Activated T-cell treated with anti-CD3 and anti-CD28 coated beads, Interleukin-2, amount 50 U/mL, for 24 hours (primary cell): ENCODE measurements around the gene MEI1.
"Not testable (repeated sequence)": the region's sequence is repeated elsewhere in the genome, so short reads cannot be mapped to it uniquely, and the experiment has no call there.

Experiments
- DNase-seq: peaks from one replicate; pipeline ENCODE4 v3.0.0-alpha.2; 2020
- H3K27ac Mint-ChIP-seq: 2 replicates; pipeline ENCODE4 v1.8.0; 2020; ENCODE audit warnings: mild to moderate bottlenecking, mixed read lengths
- H3K27me3 Mint-ChIP-seq: 2 replicates; pipeline ENCODE4 v1.8.0; 2020; ENCODE audit warnings: mixed read lengths
- H3K36me3 Mint-ChIP-seq: 2 replicates; pipeline ENCODE4 v1.8.0; 2020; ENCODE audit warnings: low read depth, mixed read lengths
- H3K4me1 Mint-ChIP-seq: 2 replicates; pipeline ENCODE4 v1.8.0; 2020; ENCODE audit warnings: low read depth, mixed read lengths
- H3K4me3 Mint-ChIP-seq: 2 replicates; pipeline ENCODE4 v1.8.0; 2020; ENCODE audit warnings: mild to moderate bottlenecking, moderate library complexity, mixed read lengths
- H3K9me3 Mint-ChIP-seq: 2 replicates; pipeline ENCODE4 v1.8.0; 2020; ENCODE audit warnings: mixed read lengths

MEI1 gene

GRCh38 chr22:41668971-41669911 is 30.1 kb upstream of the MEI1 start:
- peaks cover 73% of the 10 kb centered on the region for H3K36me3 Mint-ChIP-seq
- DNase-seq: no peak
- peak overlapping the region; percentile 27 for H3K27ac Mint-ChIP-seq
- H3K4me1 Mint-ChIP-seq: peaks cover 24% of the 10 kb centered on the region
- H3K27me3 Mint-ChIP-seq: no peaks in the 10 kb centered on the region
- no peaks in the 10 kb centered on the region for H3K9me3 Mint-ChIP-seq
- H3K4me3 Mint-ChIP-seq: no peak overlapping the region

- not testable (repeated sequence) for DNase-seq, H3K4me3 Mint-ChIP-seq, H3K9me3 Mint-ChIP-seq, H3K27me3 Mint-ChIP-seq
- peaks cover 22% of the 10 kb centered on the region for H3K4me1 Mint-ChIP-seq
- H3K36me3 Mint-ChIP-seq: peaks cover 77% of the 10 kb centered on the region
- H3K27ac Mint-ChIP-seq: peak overlapping the region; percentile 29
Observed at GRCh38 chr22:41672096-41672495, 27.2 kb upstream of the MEI1 start.

- DNase-seq: no peak
- no peak overlapping the region for H3K27ac Mint-ChIP-seq
- no peaks in the 10 kb centered on the region for H3K9me3 Mint-ChIP-seq
- no peak overlapping the region for H3K4me3 Mint-ChIP-seq
- peaks cover 20% of the 10 kb centered on the region for H3K4me1 Mint-ChIP-seq
- no peaks in the 10 kb centered on the region for H3K27me3 Mint-ChIP-seq
- peaks cover 76% of the 10 kb centered on the region for H3K36me3 Mint-ChIP-seq
Observed at GRCh38 chr22:41672780-41673509, 26.4 kb upstream of the MEI1 start.

GRCh38 chr22:41674846-41675340 is 24.4 kb upstream of the MEI1 start:
- Mint-ChIP-seq H3K27ac (peak overlapping the region; percentile 82), H3K4me1 (peaks cover 23% of the 10 kb centered on the region), H3K4me3 (no peak overlapping the region), H3K36me3 (peaks cover 85% of the 10 kb centered on the region), H3K9me3 (no peaks in the 10 kb centered on the region), H3K27me3 (no peaks in the 10 kb centered on the region)
- DNase-seq: no peak

- H3K9me3 Mint-ChIP-seq: no peaks in the 10 kb centered on the region
Observed at GRCh38 chr22:41676134-41676533, 23.2 kb upstream of the MEI1 start.

GRCh38 chr22:41681616-41682015 is 17.7 kb upstream of the MEI1 start:
- DNase-seq: no peak
- Mint-ChIP-seq H3K4me3 (peak overlapping the region; percentile 98), H3K36me3 (peaks cover 67% of the 10 kb centered on the region), H3K9me3 (no peaks in the 10 kb centered on the region), H3K27ac (peak overlapping the region; percentile 100), H3K4me1 (peaks cover 48% of the 10 kb centered on the region), H3K27me3 (no peaks in the 10 kb centered on the region)

More at GRCh38 chr22:41676134-41676533, 23.2 kb upstream of the MEI1 start:
- H3K36me3 Mint-ChIP-seq: peaks cover 87% of the 10 kb centered on the region
- no peak for DNase-seq
- H3K27me3 Mint-ChIP-seq: no peaks in the 10 kb centered on the region
- no peak overlapping the region for H3K4me3 Mint-ChIP-seq
- peak overlapping the region; percentile 76 for H3K27ac Mint-ChIP-seq
- H3K4me1 Mint-ChIP-seq: peaks cover 34% of the 10 kb centered on the region

- peak overlapping the region; percentile 98 for H3K4me3 Mint-ChIP-seq
- H3K4me1 Mint-ChIP-seq: peaks cover 49% of the 10 kb centered on the region
- peaks cover 66% of the 10 kb centered on the region for H3K36me3 Mint-ChIP-seq
- no peaks in the 10 kb centered on the region for H3K9me3 Mint-ChIP-seq
- no peaks in the 10 kb centered on the region for H3K27me3 Mint-ChIP-seq
- H3K27ac Mint-ChIP-seq: peak overlapping the region; percentile 100
- DNase-seq: peak; percentile 90
Observed at GRCh38 chr22:41682033-41682807, 17.1 kb upstream of the MEI1 start.

- Mint-ChIP-seq H3K36me3 (peaks cover 68% of the 10 kb centered on the region), H3K27ac (peak overlapping the region; percentile 100), H3K4me3 (peak overlapping the region; percentile 98), H3K9me3 (no peaks in the 10 kb centered on the region), H3K4me1 (peaks cover 51% of the 10 kb centered on the region), H3K27me3 (no peaks in the 10 kb centered on the region)
- DNase-seq: no peak
Observed at GRCh38 chr22:41683052-41683451, 16.3 kb upstream of the MEI1 start.

- H3K9me3 Mint-ChIP-seq: no peaks in the 10 kb centered on the region
- H3K27ac Mint-ChIP-seq: peak overlapping the region; percentile 100
- no peak for DNase-seq
- peaks cover 45% of the 10 kb centered on the region for H3K4me1 Mint-ChIP-seq
- peaks cover 68% of the 10 kb centered on the region for H3K36me3 Mint-ChIP-seq
- no peak overlapping the region for H3K4me3 Mint-ChIP-seq
- H3K27me3 Mint-ChIP-seq: no peaks in the 10 kb centered on the region
Observed at GRCh38 chr22:41683616-41684015, 15.7 kb upstream of the MEI1 start.

- Mint-ChIP-seq H3K4me3 (no peak overlapping the region), H3K4me1 (peaks cover 46% of the 10 kb centered on the region), H3K36me3 (peaks cover 68% of the 10 kb centered on the region), H3K27ac (peak overlapping the region; percentile 100), H3K27me3 (no peaks in the 10 kb centered on the region), H3K9me3 (no peaks in the 10 kb centered on the region)
- no peak for DNase-seq
Observed at GRCh38 chr22:41684194-41684593, 15.1 kb upstream of the MEI1 start.

- Mint-ChIP-seq H3K4me3 (peak overlapping the region; percentile 95), H3K36me3 (peaks cover 48% of the 10 kb centered on the region), H3K27ac (peak overlapping the region; percentile 98), H3K4me1 (peaks cover 45% of the 10 kb centered on the region)
- H3K27me3 Mint-ChIP-seq, H3K9me3 Mint-ChIP-seq, DNase-seq: not testable (repeated sequence)
Observed at GRCh38 chr22:41686890-41687289, 12.4 kb upstream of the MEI1 start.

- Mint-ChIP-seq H3K9me3 (no peaks in the 10 kb centered on the region), H3K27ac (peak overlapping the region; percentile 98), H3K36me3 (peaks cover 38% of the 10 kb centered on the region), H3K4me1 (peaks cover 37% of the 10 kb centered on the region), H3K27me3 (no peaks in the 10 kb centered on the region), H3K4me3 (peak overlapping the region; percentile 95)
- DNase-seq: peak; percentile 58
Observed at GRCh38 chr22:41687901-41688364, 11.4 kb upstream of the MEI1 start.

- Mint-ChIP-seq H3K4me1 (peaks cover 35% of the 10 kb centered on the region), H3K36me3 (peaks cover 33% of the 10 kb centered on the region)
Observed at GRCh38 chr22:41688365-41689211, 10.7 kb upstream of the MEI1 start, which contains the start of gene SNU13. Gene SNU13, minus strand, starts transcription at chr22:41688867. Its CDS starts 71 bp downstream, at chr22:41688796.

More at GRCh38 chr22:41688365-41689211, 10.7 kb upstream of the MEI1 start, which contains the start of gene SNU13:
- Mint-ChIP-seq H3K4me3 (peak within 1 kb of the TSS; percentile 95), H3K27me3 (no peaks in the 10 kb centered on the region), H3K27ac (peak within 1 kb of the TSS; percentile 98), H3K9me3 (no peaks in the 10 kb centered on the region)
- DNase-seq: peak; percentile 93
